Measurements from ENCODE around the gene LNX1. TPM values are rescaled to one million over a fixed set of nuclear protein-coding genes. Genes with fewer than 3 reads are reported as not detected.
"Not testable (repeated sequence)": the region's sequence is repeated elsewhere in the genome, so short reads cannot be mapped to it uniquely, and the experiment has no call there.

LNX1 gene
- total RNA-seq, 1 donor from 2014 or later = 4.4 TPM

DNA sequence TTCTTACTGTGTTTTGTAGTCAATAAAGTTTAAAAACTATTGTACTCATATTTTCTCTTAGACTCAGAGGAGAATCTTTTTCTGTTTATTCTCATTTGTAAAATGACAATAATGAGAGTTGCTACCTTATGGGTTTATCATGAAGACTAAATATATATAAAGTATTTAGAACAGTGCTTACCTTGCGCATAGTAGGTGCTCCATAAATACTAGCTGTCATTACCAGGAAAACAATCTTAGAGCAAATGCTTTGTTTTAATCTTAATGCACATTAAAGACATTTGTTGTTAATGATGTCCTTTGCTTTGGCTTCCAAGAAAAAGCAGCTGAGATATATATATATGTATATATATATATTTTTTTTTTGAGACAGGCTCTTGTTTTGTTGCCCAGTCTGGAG, 168.9 kb downstream of the LNX1 start:
- TF ChIP-seq, protein P1, sequence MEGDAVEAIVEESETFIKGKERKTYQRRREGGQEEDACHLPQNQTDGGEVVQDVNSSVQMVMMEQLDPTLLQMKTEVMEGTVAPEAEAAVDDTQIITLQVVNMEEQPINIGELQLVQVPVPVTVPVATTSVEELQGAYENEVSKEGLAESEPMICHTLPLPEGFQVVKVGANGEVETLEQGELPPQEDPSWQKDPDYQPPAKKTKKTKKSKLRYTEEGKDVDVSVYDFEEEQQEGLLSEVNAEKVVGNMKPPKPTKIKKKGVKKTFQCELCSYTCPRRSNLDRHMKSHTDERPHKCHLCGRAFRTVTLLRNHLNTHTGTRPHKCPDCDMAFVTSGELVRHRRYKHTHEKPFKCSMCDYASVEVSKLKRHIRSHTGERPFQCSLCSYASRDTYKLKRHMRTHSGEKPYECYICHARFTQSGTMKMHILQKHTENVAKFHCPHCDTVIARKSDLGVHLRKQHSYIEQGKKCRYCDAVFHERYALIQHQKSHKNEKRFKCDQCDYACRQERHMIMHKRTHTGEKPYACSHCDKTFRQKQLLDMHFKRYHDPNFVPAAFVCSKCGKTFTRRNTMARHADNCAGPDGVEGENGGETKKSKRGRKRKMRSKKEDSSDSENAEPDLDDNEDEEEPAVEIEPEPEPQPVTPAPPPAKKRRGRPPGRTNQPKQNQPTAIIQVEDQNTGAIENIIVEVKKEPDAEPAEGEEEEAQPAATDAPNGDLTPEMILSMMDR (IDR thresholded peaks at IDR 0.05; ENCODE audit: insufficient read depth, low read depth, low read length) = no peak
- no peak for TF ChIP-seq EZH2 (IDR thresholded peaks at IDR 0.05; ENCODE audit: insufficient read depth, low read length)
- Mint-ChIP-seq H3K4me3 (ENCODE audit: unreplicated experiment) (no peak overlapping the region), H3K27me3 (ENCODE audit: low read depth, unreplicated experiment) (no peaks in the 10 kb centered on the region), H3K27ac (ENCODE audit: unreplicated experiment) (no peak overlapping the region), H3K4me1 (ENCODE audit: low read depth, unreplicated experiment) (no peaks in the 10 kb centered on the region), H3K36me3 (ENCODE audit: low read depth, unreplicated experiment) (no peaks in the 10 kb centered on the region), H3K9me3 (ENCODE audit: unreplicated experiment) (no peaks in the 10 kb centered on the region)
- no peak for DNase-seq (ENCODE audit: low read depth)
- Histone ChIP-seq H3K27me3 (ENCODE audit: insufficient read depth, low read length) (no peaks in the 10 kb centered on the region), H3K4me3 (ENCODE audit: insufficient read depth, low read depth, low read length) (no peak overlapping the region), H3K4me1 (ENCODE audit: insufficient read depth, low read length) (no peaks in the 10 kb centered on the region), H4K20me1 (ENCODE audit: insufficient read depth, low read length) (no peaks in the 10 kb centered on the region), H3K36me3 (ENCODE audit: insufficient read depth, low read length) (peaks cover 2% of the 10 kb centered on the region), H3K79me2 (ENCODE audit: insufficient read depth, low read length) (no peaks in the 10 kb centered on the region), H2AFZ (ENCODE audit: low read depth, low read length) (no peak overlapping the region), H3K27ac (ENCODE audit: low read depth, low read length) (no peak overlapping the region), H3K9me3 (ENCODE audit: insufficient read depth, low read depth, low read length) (no peaks in the 10 kb centered on the region), H3K4me2 (ENCODE audit: low read length) (no peak overlapping the region), H3K9ac (ENCODE audit: low read length) (no peak overlapping the region)
- FAIRE-seq = no peak

DNA sequence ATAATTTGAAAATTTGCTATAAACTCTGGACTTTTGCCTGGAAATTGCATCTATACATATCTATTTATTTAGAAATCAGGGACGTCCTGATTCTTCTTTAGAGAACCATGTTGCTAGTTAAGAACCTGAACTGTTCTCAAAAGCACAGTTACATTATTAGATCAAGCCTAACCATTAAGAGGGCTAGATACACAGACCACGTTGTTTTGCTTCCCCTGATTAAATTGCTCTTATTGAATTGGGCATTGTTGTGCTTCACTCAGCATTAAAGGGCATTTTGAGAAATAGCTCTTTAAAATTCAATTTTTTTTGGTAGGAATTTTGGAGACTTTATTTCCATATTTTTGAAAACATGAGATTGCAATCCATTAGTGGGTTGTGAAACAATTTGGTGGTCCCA, 169.5 kb downstream of the LNX1 start:
- Histone ChIP-seq H3K36me3 (ENCODE audit: insufficient read depth, low read length) (no peaks in the 10 kb centered on the region), H3K27me3 (ENCODE audit: insufficient read depth, low read length) (no peaks in the 10 kb centered on the region), H3K9me3 (ENCODE audit: insufficient read depth, low read depth, low read length) (no peaks in the 10 kb centered on the region), H3K4me2 (ENCODE audit: low read length) (no peak overlapping the region), H3K4me3 (ENCODE audit: insufficient read depth, low read depth, low read length) (no peak overlapping the region), H3K9ac (ENCODE audit: low read length) (no peak overlapping the region), H4K20me1 (ENCODE audit: insufficient read depth, low read length) (no peaks in the 10 kb centered on the region), H2AFZ (ENCODE audit: low read depth, low read length) (no peak overlapping the region), H3K27ac (ENCODE audit: low read depth, low read length) (no peak overlapping the region), H3K79me2 (ENCODE audit: insufficient read depth, low read length) (no peaks in the 10 kb centered on the region), H3K4me1 (ENCODE audit: insufficient read depth, low read length) (no peaks in the 10 kb centered on the region)
- Mint-ChIP-seq H3K9me3 (ENCODE audit: unreplicated experiment) (no peaks in the 10 kb centered on the region), H3K4me1 (ENCODE audit: low read depth, unreplicated experiment) (no peaks in the 10 kb centered on the region), H3K4me3 (ENCODE audit: unreplicated experiment) (no peak overlapping the region), H3K27me3 (ENCODE audit: low read depth, unreplicated experiment) (no peaks in the 10 kb centered on the region), H3K27ac (ENCODE audit: unreplicated experiment) (no peak overlapping the region), H3K36me3 (ENCODE audit: low read depth, unreplicated experiment) (no peaks in the 10 kb centered on the region)
- FAIRE-seq (no peak), DNase-seq (ENCODE audit: low read depth) (no peak)
- no peak for TF ChIP-seq EZH2 (IDR thresholded peaks at IDR 0.05; ENCODE audit: insufficient read depth, low read length)

DNA sequence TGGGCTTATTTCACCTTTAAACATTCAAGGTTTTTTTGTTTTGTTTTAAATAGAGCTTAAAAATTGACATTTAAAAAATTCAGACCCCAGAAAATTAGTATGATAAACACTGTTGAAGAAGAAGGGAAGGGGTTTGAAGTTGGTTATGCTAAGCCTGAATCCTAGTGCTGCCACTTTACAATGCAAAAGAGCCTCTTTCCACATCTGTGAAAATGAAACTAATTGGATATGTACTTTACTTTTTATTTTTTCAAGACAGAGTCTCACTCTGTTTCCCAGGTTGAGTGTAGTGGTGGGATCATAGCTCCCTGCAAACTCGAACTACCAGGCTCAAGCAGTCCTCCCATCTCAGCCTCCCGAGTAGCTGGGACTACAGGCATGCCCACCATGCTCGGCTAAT, 172.1 kb downstream of the LNX1 start:
- H3K27ac ChIP-seq (ENCODE audit: low read depth, low read length) = no peak overlapping the region
- FAIRE-seq (no peak), DNase-seq (ENCODE audit: low read depth) (no peak)
- H3K9me3 ChIP-seq (ENCODE audit: insufficient read depth, low read depth, low read length) = no peaks in the 10 kb centered on the region
- no peak overlapping the region for H3K4me2 ChIP-seq (ENCODE audit: low read length)
- no peaks in the 10 kb centered on the region for H3K4me1 Mint-ChIP-seq (ENCODE audit: low read depth, unreplicated experiment)
- no peak overlapping the region for H3K9ac ChIP-seq (ENCODE audit: low read length)
- no peak overlapping the region for H3K4me3 ChIP-seq (ENCODE audit: insufficient read depth, low read depth, low read length)
- no peaks in the 10 kb centered on the region for H3K27me3 ChIP-seq (ENCODE audit: insufficient read depth, low read length)
- H3K9me3 Mint-ChIP-seq (ENCODE audit: unreplicated experiment) = no peaks in the 10 kb centered on the region
- H3K79me2 ChIP-seq (ENCODE audit: insufficient read depth, low read length) = no peaks in the 10 kb centered on the region
- H3K4me3 Mint-ChIP-seq (ENCODE audit: unreplicated experiment) = no peak overlapping the region
- no peaks in the 10 kb centered on the region for H3K36me3 ChIP-seq (ENCODE audit: insufficient read depth, low read length)
- TF ChIP-seq EZH2 (IDR thresholded peaks at IDR 0.05; ENCODE audit: insufficient read depth, low read length) = no peak
- TF ChIP-seq, protein P1 (IDR thresholded peaks at IDR 0.05; ENCODE audit: insufficient read depth, low read depth, low read length) = no peak
- H3K36me3 Mint-ChIP-seq (ENCODE audit: low read depth, unreplicated experiment) = no peaks in the 10 kb centered on the region
- H2AFZ ChIP-seq (ENCODE audit: low read depth, low read length) = no peak overlapping the region
- H4K20me1 ChIP-seq (ENCODE audit: insufficient read depth, low read length) = no peaks in the 10 kb centered on the region
- no peaks in the 10 kb centered on the region for H3K27me3 Mint-ChIP-seq (ENCODE audit: low read depth, unreplicated experiment)
- no peak overlapping the region for H3K27ac Mint-ChIP-seq (ENCODE audit: unreplicated experiment)
- H3K4me1 ChIP-seq (ENCODE audit: insufficient read depth, low read length) = no peaks in the 10 kb centered on the region

GRCh38 chr4:53409479-53409878, 181.8 kb downstream of the LNX1 start:
- H3K27me3 ChIP-seq (ENCODE audit: insufficient read depth, low read length); H3K27ac ChIP-seq (ENCODE audit: low read depth, low read length); H3K27ac Mint-ChIP-seq (ENCODE audit: unreplicated experiment); H3K4me1 Mint-ChIP-seq (ENCODE audit: low read depth, unreplicated experiment); FAIRE-seq; H3K36me3 ChIP-seq (ENCODE audit: insufficient read depth, low read length); H3K4me2 ChIP-seq (ENCODE audit: low read length); H2AFZ ChIP-seq (ENCODE audit: low read depth, low read length); DNase-seq (ENCODE audit: low read depth); H3K4me3 Mint-ChIP-seq (ENCODE audit: unreplicated experiment); H3K9me3 ChIP-seq (ENCODE audit: insufficient read depth, low read depth, low read length); H3K4me3 ChIP-seq (ENCODE audit: insufficient read depth, low read depth, low read length); H3K9me3 Mint-ChIP-seq (ENCODE audit: unreplicated experiment); H3K27me3 Mint-ChIP-seq (ENCODE audit: low read depth, unreplicated experiment); H3K9ac ChIP-seq (ENCODE audit: low read length); H3K4me1 ChIP-seq (ENCODE audit: insufficient read depth, low read length): not testable (repeated sequence)
- Histone ChIP-seq H4K20me1 (ENCODE audit: insufficient read depth, low read length) (peaks cover 12% of the 10 kb centered on the region), H3K79me2 (ENCODE audit: insufficient read depth, low read length) (peaks cover 32% of the 10 kb centered on the region)
- peaks cover 35% of the 10 kb centered on the region for H3K36me3 Mint-ChIP-seq (ENCODE audit: low read depth, unreplicated experiment)
